Heart left ventricle (tissue), 16 donors: ENCODE data around the gene THOC1. TPM values are rescaled to one million over a fixed set of nuclear protein-coding genes. Genes with fewer than 3 reads are reported as not detected.
"Not testable (repeated sequence)": the region's sequence is repeated elsewhere in the genome, so short reads cannot be mapped to it uniquely, and the experiment has no call there.

Experiments used
- ATAC-seq, 4 donors: fragments of 200-7000 bp; cut with Tn5 transposase; one replicate each; pipeline ENCODE4 v1.9.1; 2020 to 2022; ENCODE audit warnings: moderate library complexity in 4 of 4, mild to moderate bottlenecking in 3 of 4, moderate number of reproducible peaks in 1 of 4
- DNase-seq, 5 donors: peaks; one replicate each; pipeline ENCODE4 v3.0.0-alpha.2; 2020
- H3K27ac ChIP-seq, 12 donors: fragments of 200-600 bp; sonication (generic) in 4 of 12; one replicate each; pipeline versions ENCODE4 v1.5.0 to v1.8.0; 2016 to 2022; ENCODE audit warnings: mild to moderate bottlenecking in 2 of 12
- H3K27me3 ChIP-seq, 9 donors: fragments of 200-600 bp; sonication (generic) in 2 of 9; one replicate each; pipeline versions ENCODE4 v1.5.1 to v1.8.0; 2016 to 2022; ENCODE audit warnings: mild to moderate bottlenecking in 3 of 9
- H3K36me3 ChIP-seq, 9 donors: fragments of 200-600 bp; sonication (generic) in 2 of 9; one replicate each; pipeline versions ENCODE4 v1.5.0 to v1.8.0; 2018 to 2022; ENCODE audit warnings: mild to moderate bottlenecking in 2 of 9
- H3K4me1 ChIP-seq, 12 donors: fragments of 200-600 bp; sonication (generic) in 4 of 12; one replicate each; pipeline versions ENCODE4 v1.5.0 to v1.8.0; 2016 to 2022; ENCODE audit warnings: mild to moderate bottlenecking in 3 of 12
- H3K4me3 ChIP-seq, 12 donors: fragments of 200-600 bp; sonication (generic) in 4 of 12; one replicate each; pipeline versions ENCODE4 v1.5.0 to v1.8.0; 2017 to 2022; ENCODE audit warnings: mild to moderate bottlenecking in 9 of 12, moderate library complexity in 4 of 12
- H3K9me3 ChIP-seq, 12 donors: fragments of 200-600 bp; sonication (generic) in 4 of 12; one replicate each; pipeline versions ENCODE4 v1.5.0 to v1.8.0; 2016 to 2022; ENCODE audit warnings: mild to moderate bottlenecking in 1 of 12
- CTCF ChIP-seq, 12 donors: fragments of 200-600 bp; sonication (generic) in 4 of 12; IDR thresholded peaks; one replicate each; pipeline versions ENCODE4 v1.5.0 to v1.8.0; 2018 to 2022; ENCODE audit warnings: antibody characterized with exemption in 12 of 12, mild to moderate bottlenecking in 5 of 12
- POLR2A ChIP-seq, 2 donors: fragments of 450-650 bp; IDR thresholded peaks; one replicate each; pipeline ENCODE4 v1.6.1; 2017; ENCODE audit warnings: antibody characterized with exemption in 2 of 2, mild to moderate bottlenecking in 2 of 2, moderate library complexity in 2 of 2
- WGBS, 4 donors: extraction: QIAGEN DNeasy Blood & Tissue Kit in 2 of 4; methylation state at CpG; one replicate each; pipeline versions ENCODE4 v1.1.5 to v1.1.7; 2013 to 2018; 5-methylcytosine and 5-hydroxymethylcytosine counted together
- intact Hi-C, 10 donors: fragments of 100-400 bp; cut with DNase I; formaldehyde crosslinking; loops; one replicate each; pipeline versions ENCODE4 v1.11.1 to v1.14.2; 2022
- polyA plus RNA-seq, 2 donors: library from polyadenylated mRNA; stranded (reverse); fragments of 200-250 nt; gene quantifications; one replicate each; pipeline ENCODE4 v1.2.3, GENCODE V29; 2013
- total RNA-seq, 9 donors: library from RNA; depleted of rRNA in 2 of 9; stranded (reverse); fragments of >200 nt in 2 of 9; fragmentation: NEBNext Ultra II Directional in 3 of 9; extraction: Animal tissue kit (Norgen Biotek cat#: 25700) in 3 of 9; gene quantifications; one replicate each; pipeline versions ENCODE4 v1.1.0 to v1.2.4, GENCODE V29; 2016 to 2023
- donor health status: ischemic (EF 13 %, LVEDD 7.1; RV severe dilation, severe dysfunction).
- donor health status: healthy with polysubstance abuse.
- donor health status: DM: no; HTN: yes; CAD: no.
- donor health status: DM: no; HTN: no; CAD: no.
- donor health status: ischemic (EF 25% LVEDD 6.9; RV normal size, moderate dysfunction).
- donor health status: ischemic (EF 25% LVEDD 5.7; RV mildly dilated, moderate dysfunction).
- donor health status: healthy.
- donor health status: DM: yes; HTN: yes; CAD: no.
- donor health status: ischemic (EF 35%, LVEDD 5.7; RV mildly dilated, moderate dysfunction).
- donor health status: nonischemic (EF 11% LVEDD 7.7; RV severe dilation, severe dysfunction).
- donor health status: DM: yes; HTN: yes; CAD: no.
- donor health status: PGD.
- donor health status: ischemic (EF 29% LVEDD 5.4; RV normal size, mild dysfunction).
- donor health status: nonischemic (EF 23%, LVEDD 6.1; RV moderate dilation, normal function).

THOC1 gene
- total and polyA plus RNA-seq, 11 donors, result 6.4 to 19.0 (median 10.0) TPM

DNA sequence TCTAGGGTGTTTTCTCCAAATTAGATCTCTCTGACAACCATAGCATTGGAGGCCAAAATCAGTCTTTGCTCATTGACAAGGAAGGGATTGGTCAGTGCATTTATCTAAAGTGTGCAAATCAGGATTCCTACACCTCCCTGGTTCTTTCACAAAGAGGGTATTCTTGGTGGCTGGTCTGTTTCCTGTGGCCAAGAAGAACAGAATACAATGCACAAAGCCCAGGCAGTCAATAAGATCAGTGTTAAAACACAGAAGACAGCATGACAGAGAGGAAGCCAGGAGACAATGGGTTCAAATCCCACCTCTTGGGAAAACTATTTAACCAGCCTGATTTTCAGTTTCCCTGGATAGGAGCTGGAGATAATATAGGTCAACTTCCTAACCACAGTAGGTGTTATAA, 46.1 kb upstream of the THOC1 start:
- TF ChIP-seq CTCF (IDR thresholded peaks at IDR 0.05), result no peak
- TF ChIP-seq POLR2A (IDR thresholded peaks at IDR 0.05), result no peak
- ATAC-seq, result no peak
- DNase-seq, result no peak

DNA sequence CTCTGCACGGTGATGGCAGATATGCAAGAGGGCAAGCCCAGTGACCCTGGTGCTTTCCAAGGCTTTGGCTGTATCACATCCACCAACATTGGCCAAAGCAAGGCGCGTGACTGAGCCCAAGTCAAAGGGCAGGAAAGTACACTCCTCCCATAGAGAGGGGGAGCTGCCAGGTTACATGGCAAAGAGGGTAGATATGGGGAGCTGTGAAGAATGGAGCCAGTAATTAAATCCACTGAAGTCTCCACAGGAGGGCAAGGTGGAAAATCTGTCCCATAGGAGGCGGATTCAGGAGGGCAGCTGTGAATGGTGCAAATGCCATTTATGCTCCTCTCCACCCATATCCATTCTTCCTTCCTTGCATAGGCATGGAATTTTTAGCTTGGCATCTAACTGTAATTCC, 44.6 kb upstream of the THOC1 start:
- Histone ChIP-seq H3K4me1 (no peaks in the 10 kb centered on the region), H3K36me3 (no peaks in the 10 kb centered on the region), H3K27ac (no peak overlapping the region), H3K9me3 (no peaks in the 10 kb centered on the region), H3K4me3 (no peak overlapping the region), H3K27me3 (peaks cover 0 to 9% (median 0%) of the 10 kb centered on the region in 9 donors)
- DNase-seq (no peak), ATAC-seq (no peak)
- intact Hi-C loops, result no loop called here
- WGBS, 4 donors, result 65 to 95% (median 84%) methylated on average over 3 to 4 of the region's 4 CpGs
- TF ChIP-seq CTCF (IDR thresholded peaks at IDR 0.05), result no peak
- TF ChIP-seq POLR2A (IDR thresholded peaks at IDR 0.05), result no peak

More for the DNA sequence above, 46.1 kb upstream of the THOC1 start:
- Histone ChIP-seq H3K27me3 (no peaks in the 10 kb centered on the region), H3K4me1 (no peaks in the 10 kb centered on the region), H3K9me3 (no peaks in the 10 kb centered on the region), H3K36me3 (no peaks in the 10 kb centered on the region), H3K27ac (no peak overlapping the region), H3K4me3 (no peak overlapping the region)
- intact Hi-C loops, result no loop called here

- no peaks in the 10 kb centered on the region for H3K4me1 ChIP-seq
- intact Hi-C loops, result no loop called here
- H3K27me3 ChIP-seq, result peaks cover 0 to 13% (median 0%) of the 10 kb centered on the region in 9 donors
- no peak overlapping the region for H3K27ac ChIP-seq
- H3K9me3 ChIP-seq, result no peaks in the 10 kb centered on the region
- no peaks in the 10 kb centered on the region for H3K36me3 ChIP-seq
- ATAC-seq (no peak), DNase-seq (no peak)
- no peak overlapping the region for H3K4me3 ChIP-seq
- no peak for TF ChIP-seq POLR2A (IDR thresholded peaks at IDR 0.05)
- TF ChIP-seq CTCF (IDR thresholded peaks at IDR 0.05), result no peak
These were observed 42.2 kb upstream of the THOC1 start for GRCh38 chr18:310042-310441.

GRCh38 chr18:308086-308485, 40.2 kb upstream of the THOC1 start:
- H3K4me3 ChIP-seq, H3K9me3 ChIP-seq, H3K4me1 ChIP-seq, H3K36me3 ChIP-seq, ATAC-seq, intact Hi-C loops, DNase-seq, H3K27ac ChIP-seq: not testable (repeated sequence)
- peaks cover 0 to 13% (median 0%) of the 10 kb centered on the region in 9 donors for H3K27me3 ChIP-seq
- 84 to 94% (median 91%) methylated on average over 4 of the region's 4 CpGs for WGBS, 4 donors

DNA sequence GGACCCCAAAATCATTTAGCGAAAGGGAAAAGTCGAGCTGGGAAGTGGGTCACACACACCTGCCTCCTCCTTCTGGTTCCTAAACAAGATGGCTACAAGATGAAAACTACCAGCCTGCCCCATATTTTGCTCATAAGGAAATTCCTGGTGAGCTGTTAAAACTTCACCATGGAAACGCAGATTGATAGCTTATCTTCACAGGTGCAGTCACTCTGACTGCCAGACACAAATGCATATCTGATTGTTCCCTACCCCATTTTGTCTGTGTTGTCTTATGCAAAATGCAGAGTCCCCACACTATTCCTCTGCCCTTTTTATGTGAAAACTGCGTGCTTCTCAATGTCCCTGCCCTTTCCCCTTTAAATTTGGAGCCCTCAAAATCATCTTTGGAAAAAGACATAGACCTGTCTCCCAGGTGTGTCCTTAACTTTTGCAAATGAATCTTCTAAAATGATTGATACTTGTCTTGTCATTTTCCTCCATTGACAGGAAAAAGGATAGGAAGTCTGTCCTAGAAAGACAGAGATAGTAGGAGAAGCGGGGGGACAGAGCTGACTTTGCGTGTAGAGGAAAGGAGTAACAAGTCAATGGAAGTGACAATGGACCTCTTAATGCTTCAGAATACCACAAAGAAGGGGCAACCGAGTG, 38.9 kb upstream of the THOC1 start:
- no peaks in the 10 kb centered on the region for H3K9me3 ChIP-seq
- no peak overlapping the region for H3K27ac ChIP-seq
- intact Hi-C loops, result no loop called here
- DNase-seq (no peak), ATAC-seq (no peak)
- no peaks in the 10 kb centered on the region for H3K36me3 ChIP-seq
- H3K4me1 ChIP-seq, result peaks cover 0 to 9% (median 0%) of the 10 kb centered on the region in 12 donors
- H3K4me3 ChIP-seq, result no peak overlapping the region
- peaks cover 0 to 13% (median 0%) of the 10 kb centered on the region in 9 donors for H3K27me3 ChIP-seq
- TF ChIP-seq POLR2A (IDR thresholded peaks at IDR 0.05), result no peak
- no peak for TF ChIP-seq CTCF (IDR thresholded peaks at IDR 0.05)
- WGBS, 4 donors, result 79 to 82% (median 80%) methylated on average over 7 of the region's 7 CpGs
